Activated T-cell treated with anti-CD3 and anti-CD28 coated beads for 24 hours (primary cell): ENCODE measurements around the gene PCBP3.
"Not testable (repeated sequence)": the region's sequence is repeated elsewhere in the genome, so short reads cannot be mapped to it uniquely, and the experiment has no call there.

Source experiments
- DNase-seq: peaks from one replicate; pipeline ENCODE4 v3.0.0-alpha.2; 2020; ENCODE audit warnings: low read depth

The PCBP3 gene

DNA sequence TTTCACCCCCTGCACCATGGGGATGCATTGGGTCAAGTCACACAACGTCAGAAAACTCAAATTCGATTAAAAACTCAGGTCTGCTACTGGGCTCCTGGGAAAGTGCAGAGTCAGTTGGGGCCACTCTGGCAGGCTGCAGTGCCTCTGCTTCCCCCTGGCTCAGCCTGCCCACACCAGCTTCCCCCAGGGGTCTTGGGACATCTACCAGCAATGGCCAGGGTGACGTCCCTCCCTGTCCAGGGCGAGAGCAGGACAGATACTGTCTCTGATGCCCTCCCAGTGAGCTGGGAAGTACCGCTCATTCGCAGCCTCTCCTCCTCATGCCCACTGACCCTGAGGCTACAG, 231.9 kb downstream of the PCBP3 start:
- no peak for DNase-seq

DNA sequence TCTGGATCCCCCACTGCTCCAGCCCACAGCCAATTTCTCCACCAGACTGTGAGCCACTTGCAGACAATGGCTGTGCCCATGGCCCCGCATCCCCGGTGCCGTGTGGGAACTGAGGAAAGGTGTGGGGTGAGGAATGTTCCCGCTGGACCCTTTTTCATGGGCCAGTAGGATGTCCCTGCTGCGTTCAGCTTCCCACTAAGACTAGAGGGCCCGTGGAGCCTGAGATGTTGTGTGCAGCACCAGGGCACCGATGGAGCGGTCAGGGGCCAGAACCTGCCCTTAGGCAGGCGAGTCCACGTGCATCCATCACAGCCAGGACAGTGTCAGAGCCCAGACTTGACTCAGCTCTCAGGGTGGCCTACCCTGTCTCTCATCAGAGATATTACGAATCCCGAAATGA, 232.4 kb downstream of the PCBP3 start:
- no peak for DNase-seq

DNA sequence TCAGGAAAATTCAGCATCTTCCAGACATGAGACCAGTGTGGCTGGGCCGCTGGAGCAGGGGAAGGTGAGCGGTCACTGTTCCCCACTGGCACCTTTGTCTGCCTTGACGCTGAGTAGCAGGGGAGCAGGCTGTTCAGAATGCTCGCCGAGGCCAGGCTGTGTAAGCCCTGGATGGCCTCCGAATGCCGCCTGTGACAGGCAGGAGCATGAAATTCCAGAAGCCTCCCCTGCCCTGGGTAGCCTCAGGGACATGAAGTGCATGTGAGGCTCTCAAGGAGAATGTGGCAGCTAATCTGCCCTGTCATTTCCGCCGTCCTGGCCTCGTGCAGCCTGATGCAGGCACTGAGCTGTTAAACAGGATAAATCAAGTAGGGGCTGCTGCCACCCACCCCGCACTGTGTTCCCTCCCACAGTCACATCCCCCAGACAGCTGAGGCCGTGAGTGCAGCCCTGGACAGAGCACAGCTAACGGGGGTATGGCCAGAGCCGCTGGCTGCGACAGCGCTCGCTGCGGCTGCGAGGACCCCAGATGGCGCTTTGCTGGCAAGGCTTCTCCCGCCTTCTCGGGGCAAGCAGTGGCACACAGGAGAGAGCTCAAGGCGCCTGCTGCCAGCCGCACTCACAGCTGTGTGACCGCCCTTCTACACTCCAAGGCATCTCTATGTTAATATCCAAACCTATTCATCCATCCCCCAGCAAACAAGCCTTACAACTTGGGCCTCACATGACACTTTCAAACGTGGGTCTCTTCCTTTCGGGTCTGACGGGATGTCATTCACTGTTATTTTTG, 233.1 kb downstream of the PCBP3 start:
- DNase-seq: no peak

DNA sequence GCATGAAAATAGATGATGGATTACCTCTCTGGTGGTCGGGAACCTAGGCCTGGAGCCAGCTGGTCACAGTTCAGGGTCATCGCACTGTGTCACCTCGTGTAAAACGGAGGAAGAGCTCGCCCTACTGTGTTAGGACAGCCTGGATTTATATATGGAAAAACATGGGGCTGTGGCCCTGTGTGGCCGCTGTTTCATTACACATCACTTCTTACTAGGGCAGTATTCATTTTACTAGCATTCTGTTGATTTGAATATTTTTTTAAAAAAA, 233.6 kb downstream of the PCBP3 start:
- no peak for DNase-seq

DNA sequence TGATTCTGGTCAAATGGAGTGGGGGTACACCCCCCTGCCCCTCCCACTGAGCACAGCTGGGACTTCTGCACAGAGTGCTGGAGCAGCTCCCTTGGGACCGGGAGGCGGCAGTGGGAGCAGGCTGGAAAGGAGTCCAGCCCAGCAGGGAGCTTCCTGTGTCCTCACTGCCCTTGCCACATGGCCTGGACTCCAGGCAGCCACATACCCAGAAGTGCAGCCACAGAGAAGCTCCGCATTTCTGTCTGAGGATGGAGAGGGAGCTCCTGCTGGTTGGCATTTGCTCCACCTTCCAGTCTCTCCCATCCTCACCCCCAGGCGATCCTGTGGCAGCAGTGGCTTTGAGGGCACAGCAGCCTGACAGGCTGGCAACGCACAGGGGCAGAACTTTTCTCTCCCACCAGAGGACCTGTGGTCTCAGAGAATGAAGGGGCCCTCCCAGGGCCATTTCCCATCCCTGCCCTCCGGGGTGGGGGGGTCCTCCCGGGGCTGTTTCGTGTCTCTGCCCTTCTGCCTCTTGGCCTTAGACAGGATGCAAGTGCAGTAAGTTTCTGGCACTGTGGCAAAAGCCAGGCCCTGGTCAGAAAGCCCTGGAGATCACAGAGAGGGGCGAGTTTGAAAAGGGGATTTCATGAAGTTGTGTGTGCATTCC, 234.4 kb downstream of the PCBP3 start:
- no peak for DNase-seq

DNA sequence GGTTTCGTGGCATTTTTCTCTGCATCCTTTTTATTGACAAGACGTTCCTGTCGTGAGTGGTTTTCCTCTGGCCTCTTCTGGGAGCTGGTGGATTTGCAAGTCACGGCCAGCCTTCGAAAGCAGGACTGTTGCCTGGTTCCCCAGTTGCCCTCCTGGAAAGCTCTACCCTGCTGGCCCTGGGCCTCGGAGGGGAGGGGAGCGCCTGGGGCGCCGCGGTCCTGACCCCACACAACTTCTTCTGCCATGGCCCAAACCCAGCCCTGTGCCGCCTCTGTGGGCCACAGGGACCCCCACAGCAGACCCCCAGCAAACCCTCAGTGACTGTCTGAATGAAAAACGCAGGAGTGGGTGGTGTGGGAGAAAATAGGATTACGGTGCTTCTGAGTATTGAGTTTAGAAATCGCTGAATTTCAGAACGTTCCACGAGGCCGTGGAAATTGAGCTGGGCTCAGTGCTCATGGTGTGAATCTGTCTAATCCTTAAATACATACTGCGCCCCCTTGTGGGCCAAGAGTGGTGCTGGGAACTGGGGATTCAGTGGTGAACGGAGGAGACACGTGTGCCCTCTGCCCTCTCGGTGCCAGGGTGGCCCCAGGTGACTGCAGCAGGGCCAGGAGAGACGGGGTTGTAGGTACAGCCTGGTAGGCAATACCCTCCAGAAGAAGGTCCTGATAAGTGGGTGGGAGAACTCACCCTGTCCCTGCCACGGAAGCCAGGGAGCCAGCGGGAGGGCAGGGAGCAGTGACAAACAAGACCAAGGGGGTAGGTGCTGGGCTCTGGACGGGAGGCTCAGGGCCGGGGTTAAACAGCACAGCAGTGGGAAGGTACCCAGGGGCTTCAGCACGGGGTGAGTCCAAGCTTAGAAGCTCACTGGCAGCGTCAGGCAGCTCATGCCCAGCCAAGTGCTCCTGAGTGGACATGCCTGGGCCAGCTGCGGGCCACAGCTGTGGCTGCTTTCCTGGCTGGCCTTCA, 236.9 kb downstream of the PCBP3 start:
- peak; percentile 65 for DNase-seq

DNA sequence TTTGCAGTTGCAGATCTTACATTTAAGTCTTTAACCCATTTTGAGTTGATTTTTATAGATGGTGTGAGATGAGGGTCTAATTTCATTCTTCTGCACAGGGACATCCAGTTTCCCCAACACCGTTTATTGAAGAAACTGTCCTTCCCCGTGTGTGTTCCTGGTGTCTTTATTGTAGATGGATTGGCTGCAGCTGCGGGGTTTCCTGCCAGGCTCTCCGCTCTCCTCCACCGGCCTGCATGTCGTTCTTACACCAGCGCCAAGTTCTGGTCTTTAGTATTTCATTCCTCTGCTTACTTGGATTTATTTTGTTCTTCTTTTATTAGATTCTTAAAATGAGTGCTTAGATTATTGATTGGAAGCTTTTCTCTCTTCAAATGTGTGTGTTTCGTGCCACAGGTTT, 239.1 kb downstream of the PCBP3 start:
- no peak for DNase-seq

DNA sequence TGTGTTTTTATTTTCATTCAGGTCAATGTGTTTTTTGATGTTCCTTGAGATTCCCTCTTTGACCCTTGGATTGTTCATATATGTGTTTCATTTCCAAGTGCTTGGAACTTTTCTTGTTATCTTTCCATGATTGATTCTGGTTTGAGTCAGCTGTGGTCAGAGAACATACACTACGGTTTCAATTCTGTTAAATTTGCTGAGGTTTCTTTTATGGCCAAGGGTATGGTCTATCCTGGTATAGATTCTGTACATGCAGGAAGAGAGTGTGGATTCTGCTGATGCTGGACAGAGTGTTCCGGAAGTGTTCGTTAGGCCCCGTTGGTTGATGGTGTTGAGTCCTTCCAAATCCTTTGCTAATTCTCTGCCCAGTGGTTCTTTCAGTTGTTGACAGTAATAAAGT, 239.6 kb downstream of the PCBP3 start:
- DNase-seq: no peak

DNA sequence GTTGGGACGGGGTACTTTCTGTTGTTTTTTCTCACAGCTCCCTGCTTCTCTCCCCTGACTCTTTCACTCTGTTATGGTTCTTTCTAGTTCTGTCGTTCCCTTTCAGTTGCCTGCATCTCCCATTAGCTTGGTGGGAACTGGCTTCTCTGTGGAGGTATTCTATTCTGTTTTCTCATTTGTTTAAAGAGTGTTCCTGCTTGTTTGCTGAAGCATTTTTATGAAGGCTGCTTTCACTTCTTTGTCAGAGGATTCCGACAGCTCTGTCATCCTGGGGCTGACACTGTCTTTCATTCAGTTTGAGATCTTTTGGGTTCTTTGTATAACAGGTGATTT, 242.0 kb downstream of the PCBP3 start:
- no peak for DNase-seq

DNA sequence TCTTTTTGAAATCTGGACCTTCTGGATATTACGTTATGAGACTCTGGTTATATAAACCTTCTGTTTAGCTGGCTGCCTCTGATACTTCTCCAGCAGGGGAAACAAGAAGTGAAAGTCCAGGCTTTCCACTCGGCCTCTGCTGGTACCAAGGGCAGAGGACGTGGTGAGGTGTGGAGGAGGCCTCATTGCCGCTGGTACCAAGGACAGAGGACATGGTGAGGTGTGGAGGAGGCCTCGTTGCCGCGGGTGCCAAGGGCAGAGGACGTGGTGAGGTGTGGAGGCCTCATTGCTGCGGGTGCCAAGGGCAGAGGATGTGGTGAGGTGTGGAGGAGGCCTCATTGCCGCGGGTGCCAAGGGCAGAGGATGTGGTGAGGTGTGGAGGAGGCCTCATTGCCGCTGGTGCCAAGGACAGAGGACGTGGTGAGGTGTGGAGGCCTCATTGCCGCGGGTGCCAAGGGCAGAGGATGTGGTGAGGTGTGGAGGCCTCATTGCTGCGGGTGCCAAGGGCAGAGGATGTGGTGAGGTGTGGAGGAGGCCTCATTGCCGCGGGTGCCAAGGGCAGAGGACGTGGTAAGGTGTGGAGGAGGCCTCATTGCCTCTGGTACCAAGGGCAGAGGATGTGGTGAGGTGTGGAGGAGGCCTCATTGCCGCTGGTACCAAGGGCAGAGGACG, 242.5 kb downstream of the PCBP3 start:
- not testable (repeated sequence) for DNase-seq

DNA sequence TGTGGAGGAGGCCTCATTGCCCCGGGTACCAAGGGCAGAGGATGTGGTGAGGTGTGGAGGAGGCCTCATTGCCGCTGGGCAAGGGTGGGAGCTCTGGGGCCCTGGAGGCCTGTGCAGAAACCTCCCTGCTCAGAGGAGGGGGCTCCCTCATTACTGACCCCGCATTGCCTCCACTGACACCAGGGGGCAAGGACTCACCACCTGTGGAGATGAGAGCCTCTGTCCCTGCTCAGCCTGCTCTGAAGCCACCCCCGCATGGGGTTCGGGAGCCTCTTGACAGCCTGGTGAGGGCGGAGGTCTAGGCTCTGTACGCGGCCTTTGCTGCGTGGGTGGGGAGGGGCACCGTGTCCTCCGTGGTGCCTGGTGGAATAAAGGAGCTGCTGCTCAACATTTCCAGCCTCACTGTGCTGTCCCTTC, 243.1 kb downstream of the PCBP3 start:
- no peak for DNase-seq

DNA sequence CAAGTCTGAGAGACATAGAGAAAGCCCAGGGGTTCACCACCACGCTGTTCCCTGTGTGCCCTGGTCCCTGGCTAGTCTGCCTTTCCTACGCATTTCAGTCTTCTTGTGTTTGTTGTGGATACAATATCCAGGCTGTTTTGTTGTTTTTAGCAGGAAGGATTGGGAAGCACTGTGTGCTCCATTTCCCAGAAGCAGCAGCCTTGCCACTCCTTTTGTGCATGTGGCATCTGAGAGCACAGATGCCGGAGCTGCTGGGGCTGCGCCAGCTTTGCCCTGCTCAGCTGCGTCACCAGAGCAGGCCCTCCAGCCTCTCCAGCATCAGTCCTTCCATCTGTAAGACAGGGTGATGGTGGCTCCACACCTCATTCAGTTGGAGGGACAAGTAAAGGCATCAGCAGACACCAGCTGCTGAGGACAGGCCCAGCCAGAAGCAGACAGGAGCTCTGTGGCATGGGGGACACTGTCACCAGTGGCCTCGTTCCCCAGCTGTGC, 243.6 kb downstream of the PCBP3 start:
- DNase-seq: no peak

DNA sequence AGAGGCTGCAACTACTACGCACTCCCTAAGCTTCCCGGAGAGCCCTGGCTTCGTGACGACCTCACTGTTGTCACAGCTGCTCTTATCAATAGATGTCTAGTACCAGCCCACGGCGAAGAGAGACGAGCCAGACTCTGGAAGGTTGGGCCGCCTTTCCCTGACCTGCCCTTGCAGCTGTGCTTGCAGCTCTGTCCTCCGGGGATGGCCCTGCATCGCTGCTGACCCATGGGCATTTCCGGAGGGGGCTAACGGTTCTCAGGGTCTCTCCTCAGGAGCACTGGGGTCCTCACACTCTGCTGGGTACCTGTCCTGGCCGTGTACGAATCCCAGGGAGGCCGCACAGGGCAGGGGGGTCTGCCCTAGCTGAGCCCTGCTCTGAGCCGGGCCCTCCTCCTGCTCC, 244.3 kb downstream of the PCBP3 start:
- no peak for DNase-seq

DNA sequence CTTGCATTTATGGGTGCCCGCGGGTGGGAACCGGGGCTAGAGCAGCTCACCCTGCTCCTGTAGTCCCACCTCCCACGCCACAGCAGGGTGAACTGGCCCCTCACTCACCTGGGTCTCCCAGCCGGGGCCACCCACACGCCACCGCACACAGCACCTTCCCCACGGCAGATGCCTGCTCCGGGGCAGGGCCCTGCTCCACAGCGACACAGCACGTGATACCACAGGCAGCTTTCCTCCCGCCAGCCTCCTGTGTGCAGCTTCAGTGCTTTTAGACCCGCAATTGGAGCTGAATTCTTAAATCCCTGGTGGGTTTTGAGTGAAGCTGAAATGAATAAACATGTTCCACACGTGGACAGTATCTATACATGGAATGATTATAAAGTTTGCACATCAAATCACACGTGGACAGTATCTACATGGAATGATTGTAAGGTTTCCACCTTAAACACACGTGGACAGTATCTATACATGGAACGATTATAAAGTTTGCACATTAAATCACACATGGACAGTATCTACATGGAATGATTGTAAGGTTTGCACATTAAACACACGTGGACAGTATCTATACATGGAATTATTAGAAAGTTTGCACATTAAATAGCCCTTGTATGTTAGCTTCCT, 245.0 kb downstream of the PCBP3 start:
- no peak for DNase-seq

DNA sequence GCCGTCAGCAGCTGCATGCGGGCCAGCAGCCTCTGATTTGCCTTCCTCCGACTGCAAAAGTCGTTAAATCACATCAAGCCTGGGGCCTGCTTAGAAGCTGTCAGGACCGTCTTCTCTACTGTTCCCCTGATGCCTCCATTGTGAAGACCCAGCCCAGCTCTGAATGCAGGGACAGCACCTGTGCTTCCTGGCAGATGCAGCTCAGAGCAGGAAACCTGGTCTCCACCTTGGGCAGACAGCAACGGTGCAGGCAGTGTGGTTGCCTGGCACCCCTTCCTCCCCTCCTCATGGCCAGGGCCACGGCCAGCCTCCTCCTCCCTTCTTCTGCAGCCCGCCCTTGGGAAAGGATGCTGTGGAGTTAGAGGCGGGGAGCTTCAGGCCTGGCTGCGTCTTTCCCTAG, 245.7 kb downstream of the PCBP3 start:
- no peak for DNase-seq

DNA sequence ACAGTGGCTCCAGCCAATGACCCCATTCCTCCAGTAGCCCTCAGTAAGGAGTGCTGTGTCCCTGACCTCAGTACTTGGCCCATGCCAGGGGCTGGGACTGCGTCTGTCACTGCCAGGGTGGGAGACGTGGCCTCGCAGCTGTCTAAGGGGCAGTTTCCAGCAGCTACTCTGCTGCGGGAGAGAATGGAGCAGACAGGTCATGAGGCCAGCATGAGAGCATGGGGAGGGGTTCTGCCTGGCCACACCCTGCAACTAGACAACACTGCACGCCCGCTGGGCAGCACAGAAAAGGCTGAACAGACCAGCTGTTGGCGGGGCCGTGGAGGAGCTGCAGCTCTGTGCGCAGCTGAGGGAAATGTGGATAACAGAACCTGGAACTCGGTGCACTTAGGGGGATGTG, 246.4 kb downstream of the PCBP3 start:
- no peak for DNase-seq

DNA sequence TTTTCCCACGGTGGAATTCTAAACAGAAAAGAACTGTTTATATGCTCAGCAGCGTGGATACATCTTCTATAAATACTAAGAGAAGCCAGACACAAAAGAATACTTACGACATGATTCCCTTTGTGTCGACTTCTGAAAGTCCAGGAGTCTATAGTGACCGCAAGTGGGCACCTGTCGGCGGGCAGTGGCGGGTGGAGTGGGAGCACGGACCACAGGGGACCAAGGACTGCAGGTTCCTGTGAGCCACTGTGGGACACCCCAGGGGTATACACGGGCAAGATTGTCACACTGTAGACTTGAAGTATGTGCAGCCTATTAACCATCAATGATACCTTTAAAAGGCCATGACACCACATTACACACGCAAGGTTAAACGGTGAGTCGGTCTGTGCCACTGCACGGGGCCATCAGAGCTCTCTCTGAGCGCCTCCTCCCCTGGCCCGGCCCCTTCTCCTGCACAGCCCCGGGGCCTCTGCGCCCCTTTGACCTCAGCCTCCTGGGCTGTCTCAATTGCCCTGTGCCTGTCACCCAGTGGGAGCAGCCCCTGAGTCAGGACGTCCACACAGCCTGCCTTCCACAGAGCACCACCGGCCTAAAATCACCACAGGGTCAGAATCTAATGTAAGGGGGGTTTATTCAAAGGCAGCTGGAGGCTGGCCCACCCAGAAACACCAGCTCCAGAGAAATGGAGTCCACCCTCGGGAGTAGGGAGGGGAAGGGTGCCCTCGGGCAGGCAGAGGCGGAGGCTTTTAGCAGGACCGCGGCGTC, 248.0 kb downstream of the PCBP3 start:
- no peak for DNase-seq

DNA sequence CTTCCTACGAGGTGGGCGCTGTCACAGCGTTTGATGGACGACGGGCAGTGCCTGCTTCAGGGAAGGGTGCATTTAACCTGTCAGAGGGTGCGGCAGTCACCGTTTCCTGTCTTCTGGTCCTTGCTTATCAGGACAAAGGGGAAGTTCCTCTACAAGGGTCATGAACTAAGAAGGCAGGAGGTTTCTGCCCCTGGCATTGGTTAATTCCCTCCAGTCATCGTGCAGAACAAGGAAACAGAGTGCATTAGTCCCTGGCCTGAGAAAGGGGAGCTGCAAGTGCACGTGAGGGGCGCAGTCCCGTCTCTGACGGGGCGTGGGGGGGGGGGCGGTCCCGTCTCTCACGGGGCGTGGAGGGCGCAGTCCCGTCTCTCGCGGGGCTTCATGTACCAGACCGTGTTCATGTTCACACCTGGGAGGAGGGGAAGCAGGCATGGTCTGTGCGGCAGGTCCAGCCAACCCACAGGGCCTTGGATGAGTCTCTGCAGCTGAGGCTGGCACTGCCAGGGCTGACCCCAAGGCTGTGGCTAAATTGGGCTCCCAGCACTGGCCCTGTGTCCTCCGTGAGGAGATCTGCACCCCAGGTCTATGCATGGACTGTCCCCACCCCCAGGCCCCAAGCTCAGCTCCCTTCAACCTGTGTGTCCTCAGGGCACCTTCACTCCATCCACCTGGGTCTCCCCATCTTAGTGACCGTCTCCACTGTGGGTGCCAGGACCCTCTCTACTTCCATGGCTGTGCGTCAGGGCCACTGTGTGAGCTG, 248.8 kb downstream of the PCBP3 start:
- DNase-seq: no peak

DNA sequence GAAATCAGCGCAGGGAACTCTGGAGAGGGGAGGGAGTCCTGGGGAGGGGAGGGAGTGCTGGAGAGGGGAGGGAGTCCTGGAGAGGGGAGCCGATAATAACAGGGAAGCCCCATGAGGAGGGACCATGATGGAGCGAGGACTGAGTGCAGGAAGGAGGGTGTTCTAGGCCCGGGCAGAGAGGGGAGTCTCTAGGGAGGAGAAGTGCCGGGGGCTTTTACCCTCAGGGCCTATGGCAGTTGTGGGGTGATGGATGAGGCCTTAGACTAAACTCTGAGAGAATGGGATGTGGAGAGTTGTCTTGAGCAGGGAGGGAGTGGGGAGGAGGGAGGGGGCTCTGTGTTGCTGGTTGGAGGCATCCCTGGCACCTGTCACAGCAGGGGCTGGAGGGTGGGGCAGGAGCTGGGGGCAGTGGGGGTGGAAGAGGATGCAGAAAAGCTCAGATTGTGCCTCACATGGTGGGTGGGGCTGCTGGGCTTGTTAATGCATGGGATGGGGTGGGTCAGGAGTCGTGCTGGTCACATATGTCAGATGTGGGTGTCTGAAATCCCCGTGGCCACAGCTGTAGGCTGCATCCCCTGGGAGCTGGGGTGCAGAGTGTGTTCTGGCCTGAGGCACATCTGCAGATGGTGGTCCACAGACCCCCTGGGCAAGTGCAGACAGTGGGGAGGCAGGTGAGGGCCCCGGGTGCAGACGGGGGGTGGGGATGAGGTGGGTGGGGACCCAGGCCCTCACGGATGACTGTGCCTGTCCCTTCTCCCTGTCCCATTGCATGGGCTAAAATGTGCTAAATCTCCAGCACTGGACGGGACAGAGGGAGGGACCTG, 249.6 kb downstream of the PCBP3 start:
- DNase-seq: no peak
